CD4-positive, alpha-beta memory T cell (primary cell): ENCODE results near the gene PCDHB3. TPM values are rescaled to one million over a fixed set of nuclear protein-coding genes. Genes with fewer than 3 reads are reported as not detected.
"Not testable (repeated sequence)": the region's sequence is repeated elsewhere in the genome, so short reads cannot be mapped to it uniquely, and the experiment has no call there.

Experiments
- CTCF ChIA-PET: fragments of 350-600 bp; sonication (Branson Sonifier 250); formaldehyde crosslinking; loops from one replicate; lab custom pipeline; 2021; ENCODE audit warnings: inconsistent platforms; ENCODE audit not compliant: partially characterized antibody; lab: Charles Lee
- POLR2A ChIA-PET: fragments of 350-600 bp; sonication (Branson Sonifier 250); formaldehyde crosslinking; loops from one replicate; lab custom pipeline; 2021; ENCODE audit not compliant: partially characterized antibody; lab: Charles Lee
- DNase-seq, 5 donors: peaks; one replicate each; pipeline versions ENCODE4 v3.0.0 to v3.0.0-alpha.2; 2020 to 2022; ENCODE audit warnings: mixed read lengths in 1 of 5
- H3K27ac ChIP-seq: one replicate; pipeline ENCODE4 v1.7.0; 2013; ENCODE audit warnings: low read depth, low read length
- H3K27me3 ChIP-seq: 2 replicates; pipeline ENCODE4 v1.7.0; 2013; ENCODE audit warnings: mild to moderate bottlenecking, low read length, moderate library complexity; ENCODE audit not compliant: insufficient read depth
- H3K36me3 ChIP-seq: 2 replicates; pipeline ENCODE4 v1.7.0; 2013; ENCODE audit warnings: mild to moderate bottlenecking, low read length, moderate library complexity; ENCODE audit not compliant: insufficient read depth
- H3K4me1 ChIP-seq: 2 replicates; pipeline ENCODE4 v1.7.0; 2013; ENCODE audit warnings: mild to moderate bottlenecking, low read length, moderate library complexity; ENCODE audit not compliant: insufficient read depth
- H3K4me3 ChIP-seq, 2 donors: one replicate each; pipeline ENCODE4 v1.7.0; 2013; ENCODE audit warnings: low read length in 2 of 2, mild to moderate bottlenecking in 1 of 2
- H3K9me3 ChIP-seq, 2 donors: one replicate each; pipeline ENCODE4 v1.7.0; 2013; ENCODE audit warnings: low read length in 2 of 2, control low read depth in 1 of 2; ENCODE audit not compliant: control insufficient read depth in 1 of 2
- H3K27ac Mint-ChIP-seq, 7 donors: one replicate each; pipeline ENCODE4 v1.8.0; 2020 to 2021; ENCODE audit warnings: mixed read lengths in 7 of 7, mild to moderate bottlenecking in 6 of 7, inconsistent platforms in 3 of 7, moderate library complexity in 3 of 7
- H3K27me3 Mint-ChIP-seq, 2 donors: one replicate each; pipeline ENCODE4 v1.8.0; 2020 to 2021; ENCODE audit warnings: mixed read lengths in 2 of 2
- H3K36me3 Mint-ChIP-seq, 2 donors: one replicate each; pipeline ENCODE4 v1.8.0; 2020 to 2021; ENCODE audit warnings: mixed read lengths in 2 of 2, inconsistent platforms in 1 of 2, mild to moderate bottlenecking in 1 of 2
- H3K4me1 Mint-ChIP-seq, 4 donors: one replicate each; pipeline ENCODE4 v1.8.0; 2020 to 2021; ENCODE audit warnings: mixed read lengths in 4 of 4, mild to moderate bottlenecking in 1 of 4
- H3K4me3 Mint-ChIP-seq, 8 donors: one replicate each; pipeline ENCODE4 v1.8.0; 2020 to 2021; ENCODE audit warnings: mixed read lengths in 8 of 8, mild to moderate bottlenecking in 7 of 8, moderate library complexity in 6 of 8, inconsistent platforms in 3 of 8
- H3K9me3 Mint-ChIP-seq, 8 donors: one replicate each; pipeline ENCODE4 v1.8.0; 2020 to 2021; ENCODE audit warnings: mixed read lengths in 8 of 8, mild to moderate bottlenecking in 5 of 8, inconsistent platforms in 3 of 8, moderate library complexity in 1 of 8
- intact Hi-C: fragments of 100-400 bp; cut with micrococcal nuclease; formaldehyde crosslinking; loops from one replicate; pipeline ENCODE4 v1.15.1; 2023
- polyA plus RNA-seq, 2 donors: library from polyadenylated mRNA; unstranded; fragments of 300-500 nt; fragmentation: Illumina TruSeq; gene quantifications; one replicate each; pipeline ENCODE4 v1.2.3, GENCODE V29; 2021
- total RNA-seq, 2 experiments: library from RNA; stranded (reverse); gene quantifications; one replicate each; pipeline ENCODE4 v1.2.3, GENCODE V29; 2021

PCDHB3 gene
- total and polyA plus RNA-seq, 4 experiments from 2014 or later = not detected

DNA sequence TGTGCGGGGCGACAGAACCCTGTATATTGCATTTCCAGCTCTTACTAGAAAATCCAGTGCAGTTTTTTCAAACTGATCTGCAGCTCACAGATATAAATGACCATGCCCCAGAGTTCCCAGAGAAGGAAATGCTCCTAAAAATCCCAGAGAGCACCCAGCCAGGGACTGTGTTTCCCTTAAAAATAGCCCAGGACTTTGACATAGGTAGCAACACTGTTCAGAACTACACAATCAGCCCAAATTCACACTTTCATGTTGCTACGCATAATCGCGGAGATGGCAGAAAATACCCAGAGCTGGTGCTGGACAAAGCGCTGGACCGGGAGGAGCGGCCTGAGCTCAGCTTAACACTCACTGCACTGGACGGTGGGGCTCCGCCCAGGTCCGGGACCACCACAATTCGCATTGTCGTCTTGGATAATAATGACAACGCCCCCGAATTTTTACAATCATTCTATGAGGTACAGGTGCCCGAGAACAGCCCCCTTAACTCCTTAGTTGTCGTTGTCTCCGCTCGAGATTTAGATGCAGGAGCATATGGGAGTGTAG, 35.5 kb downstream of the PCDHB3 start:
- Histone ChIP-seq H3K36me3 (no peaks in the 10 kb centered on the region), H3K4me3 (no peak overlapping the region), H3K9me3 (no peaks in the 10 kb centered on the region), H3K4me1 (no peaks in the 10 kb centered on the region), H3K27ac (no peak overlapping the region), H3K27me3 (no peaks in the 10 kb centered on the region)
- no peak for DNase-seq
- Mint-ChIP-seq H3K36me3 (peaks cover 0 to 7% of the 10 kb centered on the region in 2 donors), H3K4me3 (peak overlapping the region in 5 of 8 donors; percentile 13 to 88 (median 65)), H3K9me3 (peaks cover 9 to 62% (median 48%) of the 10 kb centered on the region in 8 donors), H3K4me1 (peaks cover 1 to 9% (median 6%) of the 10 kb centered on the region in 4 donors), H3K27ac (no peak overlapping the region), H3K27me3 (peaks cover 10 to 11% of the 10 kb centered on the region in 2 donors)
- intact Hi-C loops = no loop called here
- ChIA-PET POLR2A (no interaction called here), CTCF (no interaction called here)

DNA sequence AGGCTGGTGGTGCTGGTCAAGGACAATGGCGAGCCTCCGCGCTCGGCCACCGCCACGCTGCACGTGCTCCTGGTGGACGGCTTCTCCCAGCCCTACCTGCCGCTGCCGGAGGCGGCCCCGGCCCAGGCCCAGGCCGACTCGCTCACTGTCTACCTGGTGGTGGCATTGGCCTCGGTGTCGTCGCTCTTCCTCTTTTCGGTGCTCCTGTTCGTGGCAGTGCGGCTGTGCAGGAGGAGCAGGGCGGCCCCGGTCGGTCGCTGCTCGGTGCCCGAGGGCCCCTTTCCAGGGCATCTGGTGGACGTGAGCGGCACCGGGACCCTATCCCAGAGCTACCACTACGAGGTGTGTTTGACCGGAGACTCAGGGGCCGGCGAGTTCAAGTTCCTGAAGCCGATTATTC, 37.1 kb downstream of the PCDHB3 start:
- H3K4me1 ChIP-seq, DNase-seq, H3K4me1 Mint-ChIP-seq, H3K36me3 Mint-ChIP-seq, intact Hi-C loops, POLR2A ChIA-PET, H3K4me3 ChIP-seq, H3K36me3 ChIP-seq, H3K4me3 Mint-ChIP-seq, H3K27ac ChIP-seq, H3K9me3 ChIP-seq, CTCF ChIA-PET, H3K27ac Mint-ChIP-seq, H3K27me3 ChIP-seq: not testable (repeated sequence)
- H3K9me3 Mint-ChIP-seq = peaks cover 8 to 68% (median 46%) of the 10 kb centered on the region in 8 donors
- H3K27me3 Mint-ChIP-seq = peaks cover 10 to 14% of the 10 kb centered on the region in 2 donors

DNA sequence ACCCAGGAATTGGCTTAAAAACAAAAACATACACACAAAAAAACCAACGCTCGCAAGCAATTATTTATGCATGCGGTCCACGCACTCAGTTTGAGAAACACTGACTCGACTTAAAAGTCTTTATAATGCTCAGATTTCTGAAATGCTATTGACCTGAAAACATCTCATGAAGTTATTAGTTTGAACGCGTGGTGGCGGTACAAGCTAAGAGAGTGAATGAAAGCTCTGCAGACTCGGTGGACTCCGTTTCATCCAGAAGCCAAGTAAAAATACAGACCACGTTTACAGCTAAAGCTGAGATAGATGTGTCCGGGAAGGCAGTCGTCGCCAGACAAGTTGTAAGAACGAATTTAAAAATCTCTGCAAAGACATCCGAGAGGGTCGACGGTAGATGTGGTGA, 49.5 kb downstream of the PCDHB3 start, which contains the start of gene PCDHB6:
TSS of gene PCDHB6 (plus strand) at position 246 of the 400 bp plus-strand sequence. CDS start 201 bp downstream, outside the sequence.
- no peak for DNase-seq
- H3K36me3 ChIP-seq = no peaks in the 10 kb centered on the region
- POLR2A ChIA-PET = no interaction called here
- no peaks in the 10 kb centered on the region for H3K4me1 ChIP-seq
- H3K9me3 ChIP-seq = no peaks in the 10 kb centered on the region
- Mint-ChIP-seq H3K9me3 (peaks cover 0 to 39% (median 27%) of the 10 kb centered on the region in 8 donors), H3K4me1 (peaks cover 0 to 6% (median 4%) of the 10 kb centered on the region in 4 donors), H3K36me3 (peaks cover 0 to 8% of the 10 kb centered on the region in 2 donors), H3K4me3 (peak within 1 kb of the TSS in 7 of 8 donors; percentile 26 to 75 (median 56)), H3K27me3 (peaks cover 15 to 26% of the 10 kb centered on the region in 2 donors), H3K27ac (no peak within 1 kb of the TSS)
- no peaks in the 10 kb centered on the region for H3K27me3 ChIP-seq
- H3K27ac ChIP-seq = no peak within 1 kb of the TSS
- intact Hi-C loops = no loop called here
- no peak within 1 kb of the TSS for H3K4me3 ChIP-seq
- CTCF ChIA-PET = no interaction called here

DNA sequence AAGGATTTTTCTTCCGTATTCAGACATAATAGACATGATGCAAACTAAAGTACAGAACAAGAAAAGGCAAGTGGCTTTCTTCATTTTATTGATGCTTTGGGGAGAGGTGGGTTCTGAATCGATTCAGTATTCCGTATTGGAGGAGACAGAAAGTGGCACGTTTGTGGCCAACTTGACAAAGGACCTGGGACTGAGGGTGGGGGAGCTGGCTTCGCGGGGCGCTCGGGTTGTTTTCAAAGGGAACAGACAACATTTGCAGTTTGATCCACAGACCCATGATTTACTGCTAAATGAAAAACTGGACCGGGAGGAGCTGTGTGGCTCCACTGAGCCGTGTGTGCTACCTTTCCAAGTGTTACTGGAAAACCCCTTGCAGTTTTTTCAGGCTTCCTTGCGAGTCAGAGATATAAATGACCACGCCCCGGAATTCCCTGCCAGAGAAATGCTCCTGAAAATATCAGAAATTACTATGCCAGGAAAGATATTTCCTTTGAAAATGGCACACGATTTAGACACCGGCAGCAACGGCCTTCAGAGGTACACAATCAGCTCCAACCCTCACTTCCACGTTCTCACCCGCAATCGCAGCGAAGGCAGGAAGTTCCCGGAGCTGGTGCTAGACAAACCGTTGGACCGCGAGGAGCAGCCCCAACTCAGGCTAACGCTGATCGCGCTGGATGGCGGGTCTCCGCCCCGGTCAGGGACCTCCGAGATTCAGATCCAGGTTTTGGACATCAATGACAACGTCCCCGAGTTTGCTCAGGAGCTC, 50.1 kb downstream of the PCDHB3 start:
- Histone ChIP-seq H3K4me1 (no peaks in the 10 kb centered on the region), H3K36me3 (no peaks in the 10 kb centered on the region), H3K4me3 (no peak overlapping the region), H3K27ac (no peak overlapping the region), H3K9me3 (no peaks in the 10 kb centered on the region), H3K27me3 (no peaks in the 10 kb centered on the region)
- peaks cover 0 to 8% of the 10 kb centered on the region in 2 donors for H3K36me3 Mint-ChIP-seq
- H3K27me3 Mint-ChIP-seq = peaks cover 19 to 25% of the 10 kb centered on the region in 2 donors
- DNase-seq = no peak
- intact Hi-C loops = no loop called here
- H3K9me3 Mint-ChIP-seq = peaks cover 0 to 41% (median 28%) of the 10 kb centered on the region in 8 donors
- ChIA-PET CTCF (no interaction called here), POLR2A (no interaction called here)
- H3K4me1 Mint-ChIP-seq = peaks cover 0 to 6% (median 4%) of the 10 kb centered on the region in 4 donors
- H3K4me3 Mint-ChIP-seq = peak overlapping the region in 5 of 8 donors; percentile 26 to 75 (median 72)
- H3K27ac Mint-ChIP-seq = no peak overlapping the region

DNA sequence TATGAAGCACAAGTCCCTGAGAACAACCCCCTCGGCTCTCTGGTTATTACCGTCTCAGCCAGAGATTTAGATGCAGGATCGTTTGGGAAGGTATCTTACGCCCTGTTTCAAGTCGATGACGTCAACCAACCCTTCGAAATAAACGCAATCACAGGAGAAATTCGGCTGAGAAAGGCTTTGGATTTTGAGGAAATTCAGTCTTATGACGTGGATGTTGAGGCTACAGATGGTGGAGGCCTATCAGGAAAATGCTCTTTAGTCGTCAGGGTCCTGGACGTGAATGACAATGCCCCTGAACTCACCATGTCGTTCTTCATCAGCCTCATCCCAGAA, 50.7 kb downstream of the PCDHB3 start:
- CTCF ChIA-PET = no interaction called here

DNA sequence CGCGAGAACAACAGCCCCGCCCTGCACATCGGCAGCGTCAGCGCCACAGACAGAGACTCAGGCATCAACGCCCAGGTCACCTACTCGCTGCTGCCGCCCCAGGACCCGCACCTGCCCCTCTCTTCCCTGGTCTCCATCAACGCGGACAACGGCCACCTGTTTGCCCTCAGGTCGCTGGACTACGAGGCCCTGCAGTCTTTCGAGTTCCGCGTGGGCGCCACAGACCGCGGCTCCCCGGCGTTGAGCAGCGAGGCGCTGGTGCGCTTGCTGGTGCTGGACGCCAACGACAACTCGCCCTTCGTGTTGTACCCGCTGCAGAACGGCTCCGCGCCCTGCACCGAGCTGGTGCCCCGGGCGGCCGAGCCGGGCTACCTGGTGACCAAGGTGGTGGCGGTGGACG, 51.4 kb downstream of the PCDHB3 start:
- H3K36me3 Mint-ChIP-seq, H3K4me1 ChIP-seq, H3K4me1 Mint-ChIP-seq, POLR2A ChIA-PET, DNase-seq, H3K4me3 Mint-ChIP-seq, CTCF ChIA-PET, H3K4me3 ChIP-seq, H3K27ac ChIP-seq, H3K36me3 ChIP-seq, H3K27ac Mint-ChIP-seq, H3K27me3 ChIP-seq, intact Hi-C loops, H3K9me3 ChIP-seq: not testable (repeated sequence)
- H3K27me3 Mint-ChIP-seq = peaks cover 23 to 30% of the 10 kb centered on the region in 2 donors
- peaks cover 0 to 52% (median 37%) of the 10 kb centered on the region in 8 donors for H3K9me3 Mint-ChIP-seq

More for the DNA sequence above, 50.7 kb downstream of the PCDHB3 start:
- peaks cover 21 to 27% of the 10 kb centered on the region in 2 donors for H3K27me3 Mint-ChIP-seq
- peaks cover 0 to 6% (median 4%) of the 10 kb centered on the region in 4 donors for H3K4me1 Mint-ChIP-seq
- no peak for DNase-seq
- Histone ChIP-seq H3K4me3 (no peak overlapping the region), H3K36me3 (no peaks in the 10 kb centered on the region), H3K9me3 (no peaks in the 10 kb centered on the region), H3K27ac (no peak overlapping the region), H3K4me1 (no peaks in the 10 kb centered on the region), H3K27me3 (no peaks in the 10 kb centered on the region)
- peaks cover 0 to 46% (median 32%) of the 10 kb centered on the region in 8 donors for H3K9me3 Mint-ChIP-seq
- H3K36me3 Mint-ChIP-seq = peaks cover 0 to 8% of the 10 kb centered on the region in 2 donors
- no peak overlapping the region for H3K27ac Mint-ChIP-seq
- POLR2A ChIA-PET = no interaction called here
- intact Hi-C loops = no loop called here
- H3K4me3 Mint-ChIP-seq = no peak overlapping the region

DNA sequence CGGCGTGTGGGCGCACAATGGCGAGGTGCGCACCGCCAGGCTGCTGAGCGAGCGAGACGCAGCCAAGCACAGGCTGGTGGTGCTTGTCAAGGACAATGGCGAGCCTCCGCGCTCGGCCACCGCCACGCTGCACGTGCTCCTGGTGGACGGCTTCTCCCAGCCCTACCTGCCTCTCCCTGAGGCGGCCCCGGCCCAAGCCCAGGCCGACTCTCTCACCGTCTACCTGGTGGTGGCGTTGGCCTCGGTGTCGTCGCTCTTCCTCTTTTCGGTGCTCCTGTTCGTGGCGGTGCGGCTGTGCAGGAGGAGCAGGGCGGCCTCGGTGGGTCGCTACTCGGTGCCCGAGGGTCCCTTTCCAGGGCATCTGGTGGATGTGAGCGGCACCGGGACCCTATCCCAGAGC, 51.8 kb downstream of the PCDHB3 start:
- H3K4me1 ChIP-seq, H3K4me1 Mint-ChIP-seq, H3K36me3 ChIP-seq, H3K27me3 ChIP-seq, H3K27ac ChIP-seq, intact Hi-C loops, H3K4me3 ChIP-seq, DNase-seq, H3K36me3 Mint-ChIP-seq, H3K9me3 ChIP-seq, CTCF ChIA-PET, H3K4me3 Mint-ChIP-seq, H3K27ac Mint-ChIP-seq, POLR2A ChIA-PET: not testable (repeated sequence)
- H3K27me3 Mint-ChIP-seq = peaks cover 28 to 31% of the 10 kb centered on the region in 2 donors
- H3K9me3 Mint-ChIP-seq = peaks cover 0 to 56% (median 41%) of the 10 kb centered on the region in 8 donors
